Duodenal mucosa (tissue), 2 donors: ENCODE measurements around the gene CCDC197.

Source experiments
- H3K27ac ChIP-seq: one replicate; pipeline ENCODE4 v1.7.0; 2013; ENCODE audit warnings: low read depth, low read length
- H3K27me3 ChIP-seq, 2 donors: one replicate each; pipeline ENCODE4 v1.7.0; 2013; ENCODE audit warnings: low read length in 2 of 2, control low read depth in 1 of 2; ENCODE audit not compliant: insufficient read depth in 2 of 2, control insufficient read depth in 1 of 2
- H3K36me3 ChIP-seq, 2 donors: one replicate each; pipeline ENCODE4 v1.7.0; 2013; ENCODE audit warnings: low read length in 2 of 2, control low read depth in 1 of 2; ENCODE audit not compliant: insufficient read depth in 2 of 2, control insufficient read depth in 1 of 2
- H3K4me1 ChIP-seq, 2 donors: one replicate each; pipeline ENCODE4 v1.7.0; 2013; ENCODE audit warnings: low read length in 2 of 2, control low read depth in 1 of 2; ENCODE audit not compliant: insufficient read depth in 2 of 2, control insufficient read depth in 1 of 2
- H3K4me3 ChIP-seq, 2 donors: one replicate each; pipeline ENCODE4 v1.7.0; 2013; ENCODE audit warnings: low read length in 2 of 2, low read depth in 1 of 2
- H3K9ac ChIP-seq, 2 donors: one replicate each; pipeline ENCODE4 v1.7.0; 2013; ENCODE audit warnings: low read length in 2 of 2, low read depth in 1 of 2
- H3K9me3 ChIP-seq, 2 donors: one replicate each; pipeline ENCODE4 v1.7.0; 2013; ENCODE audit warnings: low read length in 2 of 2, control low read depth in 1 of 2; ENCODE audit not compliant: control insufficient read depth in 1 of 2

Gene CCDC197

GRCh38 chr14:94024549-94024948 lies 27.4 kb downstream of the CCDC197 start:
- no peak overlapping the region for H3K9ac ChIP-seq
- no peaks in the 10 kb centered on the region for H3K9me3 ChIP-seq
- H3K36me3 ChIP-seq: no peaks in the 10 kb centered on the region
- no peaks in the 10 kb centered on the region for H3K27me3 ChIP-seq
- no peak overlapping the region for H3K4me3 ChIP-seq
- H3K4me1 ChIP-seq: peaks cover 20 to 21% of the 10 kb centered on the region in 2 donors
- H3K27ac ChIP-seq: no peak overlapping the region

GRCh38 chr14:94025720-94026119 lies 28.6 kb downstream of the CCDC197 start:
- Histone ChIP-seq H3K4me1 (peaks cover 21% of the 10 kb centered on the region in 2 donors), H3K36me3 (no peaks in the 10 kb centered on the region), H3K27me3 (no peaks in the 10 kb centered on the region), H3K9me3 (no peaks in the 10 kb centered on the region), H3K4me3 (peak overlapping the region; percentile 54 to 60), H3K9ac (peak overlapping the region in 1 of 2 donors; percentile 18), H3K27ac (no peak overlapping the region)

- Histone ChIP-seq H3K4me1 (peaks cover 20 to 21% of the 10 kb centered on the region in 2 donors), H3K9ac (peak within 1 kb of the TSS; percentile 13 to 18), H3K4me3 (peak within 1 kb of the TSS; percentile 54 to 60), H3K36me3 (no peaks in the 10 kb centered on the region), H3K27ac (no peak within 1 kb of the TSS), H3K9me3 (no peaks in the 10 kb centered on the region), H3K27me3 (no peaks in the 10 kb centered on the region)
Measured at GRCh38 chr14:94026173-94026888, 29.2 kb downstream of the CCDC197 start, which contains the start of gene OTUB2. TSS of gene OTUB2 (plus strand) at chr14:94026340. CDS start at chr14:94026538, 198 bp downstream.

DNA sequence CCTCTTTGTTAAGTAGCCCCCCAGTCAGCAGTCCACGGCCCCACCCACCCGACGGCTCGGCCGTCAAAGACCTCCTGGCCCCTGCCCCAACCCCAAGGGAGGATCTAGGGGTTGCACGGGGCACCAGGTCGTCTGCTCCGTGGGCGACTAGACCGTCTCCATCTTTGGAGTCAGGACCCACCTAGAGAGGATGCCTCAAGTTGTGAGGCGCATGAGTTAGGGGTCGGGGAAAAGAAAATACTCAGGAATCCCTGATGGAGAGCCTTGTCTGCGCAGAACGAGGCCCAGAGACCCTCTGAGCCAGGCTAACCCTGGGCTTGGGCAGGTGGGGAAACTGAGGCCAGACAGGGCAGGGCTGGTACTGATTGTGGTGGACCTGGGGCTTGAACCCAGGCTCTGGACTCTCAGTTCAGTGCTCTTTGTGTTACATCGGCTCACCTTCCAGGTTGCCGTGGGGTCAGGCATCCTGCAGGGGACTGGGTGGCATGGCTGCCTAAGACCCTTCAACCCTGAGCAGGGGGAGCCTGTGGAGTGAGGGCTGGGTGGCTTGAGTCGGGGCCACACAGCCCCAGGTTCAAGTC lies 29.9 kb downstream of the CCDC197 start:
- H3K36me3 ChIP-seq: no peaks in the 10 kb centered on the region
- H3K9ac ChIP-seq: peak overlapping the region in 1 of 2 donors; percentile 13
- H3K27ac ChIP-seq: no peak overlapping the region
- no peaks in the 10 kb centered on the region for H3K9me3 ChIP-seq
- peaks cover 18 to 21% of the 10 kb centered on the region in 2 donors for H3K4me1 ChIP-seq
- H3K27me3 ChIP-seq: no peaks in the 10 kb centered on the region
- H3K4me3 ChIP-seq: peak overlapping the region; percentile 54 to 60

DNA sequence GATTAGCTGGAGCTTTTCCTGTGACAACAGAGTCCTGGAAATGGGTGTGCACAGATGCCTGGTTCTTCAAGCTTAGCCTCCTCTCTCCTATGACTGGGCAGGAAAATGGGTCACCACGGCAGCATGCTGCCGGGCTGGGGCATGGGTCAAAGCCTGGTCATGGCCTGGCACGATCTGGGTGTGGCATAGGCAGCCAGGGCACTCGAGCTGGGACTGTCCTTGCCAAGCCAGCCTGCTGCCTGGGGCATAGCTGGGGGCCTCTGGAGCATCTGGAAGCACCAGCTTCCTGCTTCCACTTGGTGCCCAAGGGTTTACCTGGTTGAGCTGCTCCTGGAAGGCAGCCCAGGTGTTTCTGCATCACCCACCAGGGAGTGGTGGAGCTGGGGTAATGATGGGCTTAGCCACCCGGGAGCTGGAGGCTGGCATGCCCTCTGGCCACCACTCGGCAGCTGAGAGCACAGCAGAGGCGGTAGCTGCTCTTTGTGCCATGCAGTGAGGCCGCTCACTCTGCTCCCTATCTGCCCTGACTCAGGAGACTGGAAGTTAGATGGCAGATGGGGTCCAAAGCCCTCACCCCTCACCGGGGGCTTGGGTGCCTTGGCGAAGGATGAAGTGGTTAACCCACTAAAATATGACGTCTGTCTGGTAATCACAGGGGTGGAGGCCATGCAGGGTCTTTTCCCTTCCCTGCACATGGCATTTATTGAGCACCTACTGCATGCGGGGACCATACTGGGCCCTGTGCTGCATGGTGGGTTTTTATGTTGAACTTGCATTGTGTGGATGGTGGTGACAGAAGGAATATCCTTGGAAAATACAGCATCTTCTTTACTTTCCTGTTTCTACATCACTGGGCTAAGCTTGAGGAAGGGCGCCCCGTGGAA lies 30.7 kb downstream of the CCDC197 start:
- Histone ChIP-seq H3K4me1 (peaks cover 15 to 21% of the 10 kb centered on the region in 2 donors), H3K36me3 (no peaks in the 10 kb centered on the region), H3K9ac (no peak overlapping the region), H3K27me3 (no peaks in the 10 kb centered on the region), H3K27ac (no peak overlapping the region), H3K9me3 (no peaks in the 10 kb centered on the region), H3K4me3 (no peak overlapping the region)

DNA sequence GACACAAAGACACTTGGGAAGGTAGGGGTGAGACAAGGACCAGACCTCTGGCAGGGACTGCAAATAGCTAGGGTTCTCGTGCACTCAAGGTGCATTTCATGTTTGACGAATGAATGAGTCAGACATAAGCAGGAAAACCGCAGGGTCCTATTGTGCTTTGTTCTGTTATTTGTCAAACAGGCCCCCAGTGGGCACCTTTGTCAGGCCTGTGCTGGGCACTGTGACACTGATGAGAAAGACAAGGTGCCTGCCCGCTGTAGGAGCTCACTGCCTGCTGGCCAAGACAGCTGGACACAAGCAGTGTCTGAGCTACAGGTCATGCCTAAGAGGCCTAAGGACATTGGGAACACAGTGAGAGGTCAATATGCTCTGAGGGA lies 31.3 kb downstream of the CCDC197 start:
- Histone ChIP-seq H3K9me3 (no peaks in the 10 kb centered on the region), H3K27me3 (no peaks in the 10 kb centered on the region), H3K4me1 (peaks cover 13 to 21% of the 10 kb centered on the region in 2 donors), H3K27ac (no peak overlapping the region), H3K9ac (no peak overlapping the region), H3K4me3 (no peak overlapping the region), H3K36me3 (no peaks in the 10 kb centered on the region)

DNA sequence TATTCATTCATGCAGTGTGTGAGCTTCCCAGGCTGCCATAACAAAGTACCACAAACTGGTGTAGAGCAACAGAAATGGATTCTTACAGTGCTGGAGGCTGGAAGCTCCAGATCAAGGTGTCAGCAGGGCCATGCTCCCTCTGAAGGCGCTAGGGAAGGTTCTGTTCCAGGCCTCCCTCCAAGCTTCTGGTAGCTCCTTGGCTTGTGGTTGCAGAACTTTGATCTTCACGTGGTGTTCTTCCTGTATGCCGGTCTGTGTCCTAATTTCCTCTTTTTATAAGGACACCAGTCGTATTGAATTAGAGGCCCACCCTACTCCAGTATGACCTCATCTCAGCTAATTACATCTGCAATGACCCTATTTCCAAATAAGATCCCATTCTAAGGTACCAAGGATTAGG lies 32.2 kb downstream of the CCDC197 start:
- Histone ChIP-seq H3K9ac (no peak overlapping the region), H3K4me1 (peaks cover 13 to 21% of the 10 kb centered on the region in 2 donors), H3K27ac (no peak overlapping the region)

DNA sequence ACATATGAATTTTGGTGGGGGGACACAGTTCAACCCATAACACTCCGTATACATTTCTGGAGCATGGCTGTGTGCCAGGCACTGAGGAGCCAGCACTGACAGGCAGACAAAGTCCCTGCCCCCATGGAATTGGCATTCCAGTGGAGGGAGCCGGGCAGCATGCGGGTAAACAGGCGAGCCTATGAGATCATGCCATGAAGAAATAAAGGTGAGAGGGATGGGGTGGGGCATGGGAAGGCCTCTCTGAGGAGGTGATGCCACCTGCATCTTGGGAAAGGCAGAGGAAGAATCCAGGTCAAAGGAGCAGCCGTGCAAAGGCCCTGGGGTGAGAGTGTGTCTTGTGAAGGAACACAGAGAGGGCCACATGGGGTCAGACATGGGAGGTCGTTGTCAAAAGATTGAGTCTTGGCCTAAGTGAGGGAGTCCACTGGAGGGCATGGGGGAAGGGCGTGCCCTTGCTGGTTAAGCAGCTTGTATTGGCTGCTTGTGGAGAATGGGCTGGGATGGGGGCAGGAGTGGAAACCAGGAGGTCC lies 32.6 kb downstream of the CCDC197 start:
- no peaks in the 10 kb centered on the region for H3K36me3 ChIP-seq
- H3K4me3 ChIP-seq: no peak overlapping the region
- H3K27ac ChIP-seq: no peak overlapping the region
- peaks cover 13 to 21% of the 10 kb centered on the region in 2 donors for H3K4me1 ChIP-seq
- H3K27me3 ChIP-seq: no peaks in the 10 kb centered on the region
- H3K9ac ChIP-seq: no peak overlapping the region
- H3K9me3 ChIP-seq: no peaks in the 10 kb centered on the region

More for the DNA sequence above, 32.2 kb downstream of the CCDC197 start:
- Histone ChIP-seq H3K9me3 (no peaks in the 10 kb centered on the region), H3K4me3 (no peak overlapping the region), H3K36me3 (no peaks in the 10 kb centered on the region), H3K27me3 (no peaks in the 10 kb centered on the region)

DNA sequence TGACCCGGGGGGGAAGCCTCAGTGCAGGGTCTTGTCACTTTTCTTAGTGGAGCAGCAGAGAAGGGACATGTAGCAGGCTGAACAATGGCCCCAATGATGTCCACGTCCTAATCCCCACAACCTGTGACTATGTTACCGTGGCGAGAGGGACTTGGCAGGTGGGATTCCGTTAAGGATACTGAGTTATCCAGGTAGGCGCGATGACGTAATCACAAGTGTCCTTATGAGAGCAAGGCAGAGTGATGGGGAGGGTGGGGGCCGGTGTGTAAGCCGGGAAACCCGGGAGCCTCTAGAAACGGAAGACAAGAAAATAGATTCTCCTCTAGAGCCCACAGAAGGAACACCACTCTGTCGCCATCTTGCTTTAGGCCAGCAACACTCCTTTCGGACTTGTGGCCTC lies 33.5 kb downstream of the CCDC197 start:
- Histone ChIP-seq H3K9me3 (no peaks in the 10 kb centered on the region), H3K36me3 (no peaks in the 10 kb centered on the region), H3K27ac (no peak overlapping the region), H3K4me1 (peaks cover 13 to 21% of the 10 kb centered on the region in 2 donors), H3K4me3 (no peak overlapping the region), H3K27me3 (no peaks in the 10 kb centered on the region), H3K9ac (no peak overlapping the region)
